Activated T-cell treated with anti-CD3 and anti-CD28 coated beads, Interleukin-2, amount 50 U/mL, for 1 hour (primary cell): ENCODE data around the gene IL3.
A peak's percentile ranks its signal among the peaks of the same experiment; 100 is the strongest.
"Not testable (repeated sequence)": the region's sequence is repeated elsewhere in the genome, so short reads cannot be mapped to it uniquely, and the experiment has no call there.

Source experiments
- DNase-seq: peaks from one replicate; pipeline ENCODE4 v3.0.0-alpha.2; 2020

The IL3 gene

GRCh38 chr5:132095424-132095972, 35.0 kb downstream of the IL3 start:
- no peak for DNase-seq

GRCh38 chr5:132096904-132097303, 36.4 kb downstream of the IL3 start:
- DNase-seq = no peak

GRCh38 chr5:132098151-132098594, 37.7 kb downstream of the IL3 start:
- DNase-seq = no peak

- no peak for DNase-seq
These were observed 38.2 kb downstream of the IL3 start for GRCh38 chr5:132098621-132099020.

- no peak for DNase-seq
These were observed 38.8 kb downstream of the IL3 start for GRCh38 chr5:132099076-132099748.

GRCh38 chr5:132099905-132100304, 39.5 kb downstream of the IL3 start:
- no peak for DNase-seq

- DNase-seq = no peak
These were observed 40.3 kb downstream of the IL3 start for GRCh38 chr5:132100672-132101261.

- DNase-seq = no peak
These were observed 41.0 kb downstream of the IL3 start for GRCh38 chr5:132101385-132101880.

GRCh38 chr5:132102101-132102701, 41.7 kb downstream of the IL3 start:
- DNase-seq = peak; percentile 45

- DNase-seq = no peak
These were observed 42.5 kb downstream of the IL3 start for GRCh38 chr5:132102944-132103331.

GRCh38 chr5:132103332-132103951, 43.0 kb downstream of the IL3 start:
- DNase-seq = peak; percentile 61

- DNase-seq = no peak
These were observed 43.5 kb downstream of the IL3 start for GRCh38 chr5:132103969-132104391.

- DNase-seq = no peak
These were observed 44.1 kb downstream of the IL3 start for GRCh38 chr5:132104556-132104955.

GRCh38 chr5:132105688-132106087, 45.2 kb downstream of the IL3 start:
- DNase-seq = no peak

- DNase-seq = not testable (repeated sequence)
These were observed 48.0 kb downstream of the IL3 start for GRCh38 chr5:132108495-132108894.

- not testable (repeated sequence) for DNase-seq
These were observed 48.5 kb downstream of the IL3 start for GRCh38 chr5:132108957-132109356.

GRCh38 chr5:132109494-132110053, 49.1 kb downstream of the IL3 start:
- no peak for DNase-seq

GRCh38 chr5:132110195-132110594, 49.7 kb downstream of the IL3 start:
- DNase-seq = no peak

GRCh38 chr5:132110930-132111329, 50.5 kb downstream of the IL3 start:
- DNase-seq = no peak

- no peak for DNase-seq
These were observed 51.7 kb downstream of the IL3 start for GRCh38 chr5:132112111-132112510.
